ENCODE data around the gene LIN28A. TPM values are rescaled to one million over a fixed set of nuclear protein-coding genes. Genes with fewer than 3 reads are reported as not detected.

The LIN28A gene
- polyA plus RNA-seq, 1 of the 3 experiments (the other 2 are of a cell fraction): not detected

DNA sequence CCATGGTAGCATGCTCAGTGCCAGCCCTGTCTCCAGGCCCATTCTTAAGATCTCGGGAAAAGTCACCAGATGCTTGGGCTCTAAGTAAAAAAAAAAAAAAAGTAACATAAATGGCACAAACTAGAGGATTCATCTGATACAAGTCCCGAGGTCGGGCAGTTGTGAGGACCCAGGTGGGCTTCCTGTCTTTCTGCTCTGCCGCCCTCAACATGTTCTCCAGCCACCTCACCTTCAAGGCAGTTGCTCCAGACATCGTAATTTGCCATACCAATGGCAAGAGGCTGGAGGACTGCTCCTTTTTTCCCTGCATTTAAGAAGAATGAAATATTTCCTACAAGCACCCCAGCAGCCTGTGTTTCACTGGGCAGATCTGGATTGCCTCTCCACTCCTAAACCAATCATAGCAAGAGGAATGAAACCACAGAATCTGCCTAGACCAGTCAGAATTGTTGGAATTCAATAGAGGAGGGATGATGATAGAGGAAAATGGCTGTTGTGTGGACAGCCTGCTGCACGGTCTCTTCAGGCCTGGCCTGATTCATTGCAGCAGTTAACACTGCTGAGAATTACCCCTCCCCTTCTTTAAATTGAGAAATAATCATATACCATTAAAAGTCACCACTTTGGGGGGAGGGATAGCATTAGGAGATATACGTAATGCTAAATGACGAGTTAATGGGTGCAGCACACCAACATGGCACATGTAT lies 67.0 kb downstream of the LIN28A start:
- H3K9me2 ChIP-seq: no peaks in the 10 kb centered on the region

DNA sequence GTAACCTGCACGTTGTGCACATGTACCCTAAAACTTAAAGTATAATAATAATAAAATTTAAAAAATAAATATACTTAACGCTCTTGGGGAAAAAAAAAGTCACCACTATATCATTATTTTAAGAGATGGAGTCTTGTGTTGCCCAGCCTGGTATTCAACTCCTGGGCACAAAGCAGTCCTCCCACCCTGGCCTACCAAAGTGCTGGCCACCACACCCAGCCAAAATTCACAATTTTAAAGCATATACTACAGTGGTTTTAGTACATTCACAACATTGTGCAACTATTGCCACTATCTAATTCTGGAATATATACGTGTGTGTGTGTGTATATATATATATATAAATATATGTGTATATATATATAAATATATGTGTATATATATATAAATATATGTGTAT lies 67.5 kb downstream of the LIN28A start:
- Histone ChIP-seq H3K27me3 (ENCODE audit: insufficient read depth) (no peaks in the 10 kb centered on the region), H3K36me3 (replicated peaks in 1 of 2; ENCODE audit: control insufficient read depth in 1 of 2, insufficient read depth in 2 of 2, low read length in 1 of 2) (peaks cover 40 to 43% of the 10 kb centered on the region in 2 experiments), H3F3A (replicated peaks; ENCODE audit: insufficient read depth) (peaks cover 66% of the 10 kb centered on the region), H4K20me1 (ENCODE audit: insufficient read depth) (peaks cover 29% of the 10 kb centered on the region), H3K27ac (ENCODE audit: low read depth in 2 of 2, low read length in 1 of 2) (no peak overlapping the region), H3K9ac (no peak overlapping the region), H3K4me2 (no peak overlapping the region), H2AFZ (ENCODE audit: low read depth) (no peak overlapping the region), H3K4me1 (ENCODE audit: control insufficient read depth in 1 of 2, insufficient read depth in 2 of 2, low read depth in 1 of 2, low read length in 1 of 2) (peaks cover 10 to 17% of the 10 kb centered on the region in 2 experiments; a peak in 3 of 4 replicates), H3K9me2 (no peaks in the 10 kb centered on the region), H3K79me2 (ENCODE audit: insufficient read depth) (peaks cover 31% of the 10 kb centered on the region), H3K9me3 (no peaks in the 10 kb centered on the region), H3K4me3 (ENCODE audit: low read depth in 2 of 2, low read length in 1 of 2) (no peak overlapping the region)
- POLR2A ChIA-PET: no interaction called here
- DNase-seq: no peak
- CTCF ChIA-PET: interaction anchor here (2.1 kb wide), 1 partner anchor 22 kb away, joined by 6 read pairs; no protein-coding TSS in a partner anchor
- WGBS (ENCODE audit: low lambda C conversion rate): 96% methylated on average over 3 of the region's 3 CpGs
- TF ChIP-seq, protein P1, sequence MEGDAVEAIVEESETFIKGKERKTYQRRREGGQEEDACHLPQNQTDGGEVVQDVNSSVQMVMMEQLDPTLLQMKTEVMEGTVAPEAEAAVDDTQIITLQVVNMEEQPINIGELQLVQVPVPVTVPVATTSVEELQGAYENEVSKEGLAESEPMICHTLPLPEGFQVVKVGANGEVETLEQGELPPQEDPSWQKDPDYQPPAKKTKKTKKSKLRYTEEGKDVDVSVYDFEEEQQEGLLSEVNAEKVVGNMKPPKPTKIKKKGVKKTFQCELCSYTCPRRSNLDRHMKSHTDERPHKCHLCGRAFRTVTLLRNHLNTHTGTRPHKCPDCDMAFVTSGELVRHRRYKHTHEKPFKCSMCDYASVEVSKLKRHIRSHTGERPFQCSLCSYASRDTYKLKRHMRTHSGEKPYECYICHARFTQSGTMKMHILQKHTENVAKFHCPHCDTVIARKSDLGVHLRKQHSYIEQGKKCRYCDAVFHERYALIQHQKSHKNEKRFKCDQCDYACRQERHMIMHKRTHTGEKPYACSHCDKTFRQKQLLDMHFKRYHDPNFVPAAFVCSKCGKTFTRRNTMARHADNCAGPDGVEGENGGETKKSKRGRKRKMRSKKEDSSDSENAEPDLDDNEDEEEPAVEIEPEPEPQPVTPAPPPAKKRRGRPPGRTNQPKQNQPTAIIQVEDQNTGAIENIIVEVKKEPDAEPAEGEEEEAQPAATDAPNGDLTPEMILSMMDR (IDR thresholded peaks at IDR 0.05): no peak
- TF ChIP-seq EZH2phosphoT487 (IDR thresholded peaks at IDR 0.05; ENCODE audit: borderline replicate concordance, low read depth) (no peak), RFX5 (IDR thresholded peaks at IDR 0.05; ENCODE audit: low read length) (no peak), RXRA (IDR thresholded peaks at IDR 0.05; ENCODE audit: borderline replicate concordance, low read depth) (no peak), FOXM1 (IDR thresholded peaks at IDR 0.05; ENCODE audit: low read depth) (no peak), FOSL2 (IDR thresholded peaks at IDR 0.05; ENCODE audit: borderline replicate concordance, low read depth) (no peak), GATA2 (CRISPR knock-in tag; IDR thresholded peaks at IDR 0.05) (no peak), MXI1 (IDR thresholded peaks at IDR 0.05; ENCODE audit: low read depth, low read length) (no peak), FOXJ3 (CRISPR knock-in tag; IDR thresholded peaks at IDR 0.05) (no peak), NFIC (IDR thresholded peaks at IDR 0.05; ENCODE audit: borderline replicate concordance) (no peak), JUND (IDR thresholded peaks at IDR 0.05) (no peak), RCOR1 (IDR thresholded peaks at IDR 0.05; ENCODE audit: low read length) (no peak)
- TF ChIP-seq, protein P2, sequence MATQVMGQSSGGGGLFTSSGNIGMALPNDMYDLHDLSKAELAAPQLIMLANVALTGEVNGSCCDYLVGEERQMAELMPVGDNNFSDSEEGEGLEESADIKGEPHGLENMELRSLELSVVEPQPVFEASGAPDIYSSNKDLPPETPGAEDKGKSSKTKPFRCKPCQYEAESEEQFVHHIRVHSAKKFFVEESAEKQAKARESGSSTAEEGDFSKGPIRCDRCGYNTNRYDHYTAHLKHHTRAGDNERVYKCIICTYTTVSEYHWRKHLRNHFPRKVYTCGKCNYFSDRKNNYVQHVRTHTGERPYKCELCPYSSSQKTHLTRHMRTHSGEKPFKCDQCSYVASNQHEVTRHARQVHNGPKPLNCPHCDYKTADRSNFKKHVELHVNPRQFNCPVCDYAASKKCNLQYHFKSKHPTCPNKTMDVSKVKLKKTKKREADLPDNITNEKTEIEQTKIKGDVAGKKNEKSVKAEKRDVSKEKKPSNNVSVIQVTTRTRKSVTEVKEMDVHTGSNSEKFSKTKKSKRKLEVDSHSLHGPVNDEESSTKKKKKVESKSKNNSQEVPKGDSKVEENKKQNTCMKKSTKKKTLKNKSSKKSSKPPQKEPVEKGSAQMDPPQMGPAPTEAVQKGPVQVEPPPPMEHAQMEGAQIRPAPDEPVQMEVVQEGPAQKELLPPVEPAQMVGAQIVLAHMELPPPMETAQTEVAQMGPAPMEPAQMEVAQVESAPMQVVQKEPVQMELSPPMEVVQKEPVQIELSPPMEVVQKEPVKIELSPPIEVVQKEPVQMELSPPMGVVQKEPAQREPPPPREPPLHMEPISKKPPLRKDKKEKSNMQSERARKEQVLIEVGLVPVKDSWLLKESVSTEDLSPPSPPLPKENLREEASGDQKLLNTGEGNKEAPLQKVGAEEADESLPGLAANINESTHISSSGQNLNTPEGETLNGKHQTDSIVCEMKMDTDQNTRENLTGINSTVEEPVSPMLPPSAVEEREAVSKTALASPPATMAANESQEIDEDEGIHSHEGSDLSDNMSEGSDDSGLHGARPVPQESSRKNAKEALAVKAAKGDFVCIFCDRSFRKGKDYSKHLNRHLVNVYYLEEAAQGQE (IDR thresholded peaks at IDR 0.05; ENCODE audit: low read depth, low read length): no peak
- TF ChIP-seq, protein P3, sequence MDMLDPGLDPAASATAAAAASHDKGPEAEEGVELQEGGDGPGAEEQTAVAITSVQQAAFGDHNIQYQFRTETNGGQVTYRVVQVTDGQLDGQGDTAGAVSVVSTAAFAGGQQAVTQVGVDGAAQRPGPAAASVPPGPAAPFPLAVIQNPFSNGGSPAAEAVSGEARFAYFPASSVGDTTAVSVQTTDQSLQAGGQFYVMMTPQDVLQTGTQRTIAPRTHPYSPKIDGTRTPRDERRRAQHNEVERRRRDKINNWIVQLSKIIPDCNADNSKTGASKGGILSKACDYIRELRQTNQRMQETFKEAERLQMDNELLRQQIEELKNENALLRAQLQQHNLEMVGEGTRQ (IDR thresholded peaks at IDR 0.05; ENCODE audit: borderline replicate concordance, low read depth, low read length): no peak
- TF ChIP-seq, protein P4, sequence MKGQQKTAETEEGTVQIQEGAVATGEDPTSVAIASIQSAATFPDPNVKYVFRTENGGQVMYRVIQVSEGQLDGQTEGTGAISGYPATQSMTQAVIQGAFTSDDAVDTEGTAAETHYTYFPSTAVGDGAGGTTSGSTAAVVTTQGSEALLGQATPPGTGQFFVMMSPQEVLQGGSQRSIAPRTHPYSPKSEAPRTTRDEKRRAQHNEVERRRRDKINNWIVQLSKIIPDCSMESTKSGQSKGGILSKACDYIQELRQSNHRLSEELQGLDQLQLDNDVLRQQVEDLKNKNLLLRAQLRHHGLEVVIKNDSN (IDR thresholded peaks at IDR 0.05; ENCODE audit: borderline replicate concordance, low read depth): no peak
- TF ChIP-seq, protein P5, sequence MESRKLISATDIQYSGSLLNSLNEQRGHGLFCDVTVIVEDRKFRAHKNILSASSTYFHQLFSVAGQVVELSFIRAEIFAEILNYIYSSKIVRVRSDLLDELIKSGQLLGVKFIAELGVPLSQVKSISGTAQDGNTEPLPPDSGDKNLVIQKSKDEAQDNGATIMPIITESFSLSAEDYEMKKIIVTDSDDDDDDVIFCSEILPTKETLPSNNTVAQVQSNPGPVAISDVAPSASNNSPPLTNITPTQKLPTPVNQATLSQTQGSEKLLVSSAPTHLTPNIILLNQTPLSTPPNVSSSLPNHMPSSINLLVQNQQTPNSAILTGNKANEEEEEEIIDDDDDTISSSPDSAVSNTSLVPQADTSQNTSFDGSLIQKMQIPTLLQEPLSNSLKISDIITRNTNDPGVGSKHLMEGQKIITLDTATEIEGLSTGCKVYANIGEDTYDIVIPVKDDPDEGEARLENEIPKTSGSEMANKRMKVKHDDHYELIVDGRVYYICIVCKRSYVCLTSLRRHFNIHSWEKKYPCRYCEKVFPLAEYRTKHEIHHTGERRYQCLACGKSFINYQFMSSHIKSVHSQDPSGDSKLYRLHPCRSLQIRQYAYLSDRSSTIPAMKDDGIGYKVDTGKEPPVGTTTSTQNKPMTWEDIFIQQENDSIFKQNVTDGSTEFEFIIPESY (IDR thresholded peaks at IDR 0.05; ENCODE audit: borderline replicate concordance, low read depth): no peak

More for the DNA sequence above, 67.0 kb downstream of the LIN28A start:
- POLR2A ChIA-PET: no interaction called here
- TF ChIP-seq RXRA (IDR thresholded peaks at IDR 0.05; ENCODE audit: borderline replicate concordance, low read depth): no peak
- 0 out of 2 replicates have a peak, but pooled peaks have one; percentile 3 for TF ChIP-seq POLR2AphosphoS5 (IDR thresholded peaks at IDR 0.05; ENCODE audit: low read depth, low read length)
- Histone ChIP-seq H3K9me3 (no peaks in the 10 kb centered on the region), H2AFZ (ENCODE audit: low read depth) (no peak overlapping the region), H3K4me2 (no peak overlapping the region), H4K20me1 (ENCODE audit: insufficient read depth) (peaks cover 32% of the 10 kb centered on the region), H3K4me3 (ENCODE audit: low read depth in 2 of 2, low read length in 1 of 2) (no peak overlapping the region), H3K27ac (ENCODE audit: low read depth in 2 of 2, low read length in 1 of 2) (no peak overlapping the region), H3F3A (replicated peaks; ENCODE audit: insufficient read depth) (peaks cover 60% of the 10 kb centered on the region), H3K79me2 (ENCODE audit: insufficient read depth) (peaks cover 34% of the 10 kb centered on the region), H3K36me3 (replicated peaks in 1 of 2; ENCODE audit: control insufficient read depth in 1 of 2, insufficient read depth in 2 of 2, low read length in 1 of 2) (peaks cover 40 to 43% of the 10 kb centered on the region in 2 experiments), H3K9ac (no peak overlapping the region), H3K27me3 (ENCODE audit: insufficient read depth) (no peaks in the 10 kb centered on the region), H3K4me1 (ENCODE audit: control insufficient read depth in 1 of 2, insufficient read depth in 2 of 2, low read depth in 1 of 2, low read length in 1 of 2) (peaks cover 10 to 11% of the 10 kb centered on the region in 2 experiments; a peak in 3 of 4 replicates)
- CTCF ChIA-PET: no interaction called here
- DNase-seq: no peak
- WGBS (ENCODE audit: low lambda C conversion rate): 83% methylated on average over 8 of the region's 8 CpGs

All from SK-N-SH (cell line).